Immature natural killer cell (primary cell): ENCODE results near the gene APOH. TPM values are rescaled to one million over a fixed set of nuclear protein-coding genes. Genes with fewer than 3 reads are reported as not detected.

Experiments used
- DNase-seq, 3 donors: peaks; one replicate each; pipeline ENCODE4 v3.0.0; 2022; ENCODE audit warnings: mixed read lengths in 1 of 3
- H3K27ac Mint-ChIP-seq, 6 donors: one replicate each; pipeline ENCODE4 v1.8.0; 2020; ENCODE audit warnings: mixed read lengths in 6 of 6, mild to moderate bottlenecking in 5 of 6, inconsistent platforms in 4 of 6, moderate library complexity in 3 of 6
- H3K27me3 Mint-ChIP-seq, 3 donors: one replicate each; pipeline ENCODE4 v1.8.0; 2020 to 2021; ENCODE audit warnings: low read depth in 3 of 3, mild to moderate bottlenecking in 3 of 3, mixed read lengths in 3 of 3, moderate library complexity in 3 of 3, inconsistent platforms in 1 of 3
- H3K36me3 Mint-ChIP-seq, 3 donors: one replicate each; pipeline ENCODE4 v1.8.0; 2020; ENCODE audit warnings: mixed read lengths in 3 of 3, inconsistent platforms in 2 of 3, mild to moderate bottlenecking in 2 of 3
- H3K4me1 Mint-ChIP-seq, 2 donors: one replicate each; pipeline ENCODE4 v1.8.0; 2020; ENCODE audit warnings: inconsistent platforms in 2 of 2, mild to moderate bottlenecking in 2 of 2, mixed read lengths in 2 of 2, moderate library complexity in 1 of 2
- H3K4me3 Mint-ChIP-seq, 5 donors: one replicate each; pipeline ENCODE4 v1.8.0; 2020; ENCODE audit warnings: mild to moderate bottlenecking in 5 of 5, mixed read lengths in 5 of 5, inconsistent platforms in 3 of 5, moderate library complexity in 3 of 5
- H3K9me3 Mint-ChIP-seq, 6 donors: one replicate each; pipeline ENCODE4 v1.8.0; 2020; ENCODE audit warnings: mild to moderate bottlenecking in 6 of 6, mixed read lengths in 6 of 6, inconsistent platforms in 4 of 6, moderate library complexity in 3 of 6
- polyA plus RNA-seq, 3 donors: library from polyadenylated mRNA; unstranded; fragments of 300-500 nt; fragmentation: Illumina TruSeq; gene quantifications; one replicate each; pipeline ENCODE4 v1.2.3, GENCODE V29; 2021

APOH gene
- polyA plus RNA-seq, 3 donors from 2014 or later = not detected

DNA sequence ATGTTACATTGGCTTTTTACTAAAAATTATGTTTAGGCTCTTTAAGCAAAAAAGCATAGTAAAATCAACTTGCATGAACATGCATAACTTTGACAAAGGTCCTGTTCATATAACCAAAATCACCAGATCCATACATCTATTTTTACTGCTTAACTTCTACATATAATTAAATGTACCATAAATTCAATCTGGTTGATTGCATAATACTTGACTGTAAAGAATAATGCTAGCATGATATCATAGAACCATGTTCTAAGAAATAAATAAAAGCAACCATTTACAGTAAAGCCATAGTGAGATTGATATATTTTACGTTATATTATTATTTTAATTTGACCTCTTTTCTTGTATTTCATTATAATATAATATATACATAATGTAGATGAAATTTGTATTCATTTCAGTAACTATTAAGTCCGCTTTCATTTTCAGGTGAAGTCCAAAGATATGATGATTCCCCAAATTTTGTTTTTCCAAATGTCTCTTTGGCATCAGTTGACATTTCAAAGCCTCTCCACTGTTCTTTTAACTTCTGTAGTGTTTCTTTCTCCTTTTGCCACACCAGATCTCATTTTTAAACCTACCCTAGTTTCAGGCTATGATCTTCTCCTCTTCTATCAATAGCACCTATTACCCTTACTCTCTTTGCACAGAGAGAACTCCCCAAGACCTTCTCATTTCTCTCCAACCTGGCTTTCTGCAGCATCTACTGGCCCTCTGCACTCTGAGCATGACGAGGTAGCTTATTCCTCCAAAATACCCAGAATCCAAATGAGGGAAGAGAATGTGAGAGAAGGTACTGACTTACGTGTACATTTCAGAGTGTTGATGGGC lies 1.8 kb downstream of the APOH start:
- no peaks in the 10 kb centered on the region for H3K36me3 Mint-ChIP-seq
- H3K4me1 Mint-ChIP-seq = no peaks in the 10 kb centered on the region
- no peak overlapping the region for H3K27ac Mint-ChIP-seq
- peaks cover 0 to 15% (median 6%) of the 10 kb centered on the region in 3 donors for H3K27me3 Mint-ChIP-seq
- peaks cover 0 to 1% (median 0%) of the 10 kb centered on the region in 6 donors for H3K9me3 Mint-ChIP-seq
- no peak overlapping the region for H3K4me3 Mint-ChIP-seq
- DNase-seq = no peak

DNA sequence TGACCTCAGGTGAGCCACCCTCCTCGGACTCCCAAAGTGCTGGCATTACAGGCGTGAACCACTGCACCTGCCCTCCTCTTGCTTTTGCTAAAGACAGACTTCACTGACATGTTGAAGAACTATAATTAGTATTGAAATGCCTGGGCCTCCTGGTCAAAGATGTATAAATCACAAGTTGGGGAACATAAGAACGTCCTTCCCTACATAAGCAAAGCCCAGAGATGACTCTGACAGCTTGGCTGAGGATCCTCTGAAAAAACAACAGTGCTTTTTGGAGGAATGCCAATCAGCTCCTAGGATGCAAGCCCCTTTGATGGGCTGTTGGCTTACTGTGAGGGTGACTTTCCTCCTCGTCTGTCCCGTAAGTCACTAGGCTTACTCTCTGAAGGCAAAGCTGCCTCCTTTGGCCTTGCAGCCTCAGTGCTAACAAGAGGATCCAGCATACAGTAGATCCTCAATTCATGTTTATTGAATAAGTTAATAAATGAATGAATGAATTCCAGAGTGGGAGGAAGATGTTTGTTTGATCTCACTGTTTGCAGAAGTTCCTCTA lies 6.3 kb downstream of the APOH start:
- Mint-ChIP-seq H3K27me3 (peaks cover 0 to 13% (median 12%) of the 10 kb centered on the region in 3 donors), H3K9me3 (no peaks in the 10 kb centered on the region), H3K4me1 (no peaks in the 10 kb centered on the region), H3K4me3 (no peak overlapping the region), H3K27ac (no peak overlapping the region), H3K36me3 (no peaks in the 10 kb centered on the region)
- no peak for DNase-seq

DNA sequence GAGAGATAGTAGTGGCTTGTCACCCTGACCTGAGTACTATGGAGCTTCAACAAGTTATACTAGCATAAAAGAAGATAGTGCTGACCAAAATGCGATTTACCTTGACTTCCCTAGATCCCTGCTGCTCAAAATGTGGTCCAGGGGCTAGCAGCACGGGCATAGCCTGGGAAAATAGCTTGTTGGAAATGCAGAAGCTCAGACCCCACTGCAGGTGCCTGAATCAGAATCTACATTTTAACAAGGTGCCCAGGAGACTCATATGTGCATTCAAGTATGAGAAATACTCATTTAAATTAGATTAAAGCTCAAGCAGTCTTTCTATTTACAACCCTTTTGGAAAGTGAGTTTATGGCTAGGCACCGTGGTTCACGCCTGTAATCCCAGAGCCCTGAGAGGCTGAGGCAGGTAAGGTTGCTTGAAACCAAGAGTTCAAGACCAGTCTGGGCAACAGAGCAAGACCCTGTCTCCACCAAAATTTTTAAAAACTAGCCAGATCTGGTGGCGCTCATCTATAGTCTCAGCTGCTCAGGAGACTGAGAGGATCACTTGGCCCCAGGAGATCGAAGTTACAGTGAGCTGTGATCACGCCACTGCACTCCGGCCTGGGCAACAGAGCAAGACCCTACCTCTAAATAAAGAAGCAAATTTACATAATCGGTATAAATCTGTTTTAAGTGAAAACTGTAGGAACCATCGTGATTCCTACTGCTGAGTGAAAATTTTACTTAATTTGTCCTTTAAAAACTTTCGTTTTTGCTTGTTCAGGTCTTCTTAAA lies 7.3 kb downstream of the APOH start:
- no peak overlapping the region for H3K27ac Mint-ChIP-seq
- H3K27me3 Mint-ChIP-seq = peaks cover 0 to 13% (median 12%) of the 10 kb centered on the region in 3 donors
- H3K4me1 Mint-ChIP-seq = no peaks in the 10 kb centered on the region
- no peak overlapping the region for H3K4me3 Mint-ChIP-seq
- no peak for DNase-seq
- no peaks in the 10 kb centered on the region for H3K36me3 Mint-ChIP-seq
- no peaks in the 10 kb centered on the region for H3K9me3 Mint-ChIP-seq

DNA sequence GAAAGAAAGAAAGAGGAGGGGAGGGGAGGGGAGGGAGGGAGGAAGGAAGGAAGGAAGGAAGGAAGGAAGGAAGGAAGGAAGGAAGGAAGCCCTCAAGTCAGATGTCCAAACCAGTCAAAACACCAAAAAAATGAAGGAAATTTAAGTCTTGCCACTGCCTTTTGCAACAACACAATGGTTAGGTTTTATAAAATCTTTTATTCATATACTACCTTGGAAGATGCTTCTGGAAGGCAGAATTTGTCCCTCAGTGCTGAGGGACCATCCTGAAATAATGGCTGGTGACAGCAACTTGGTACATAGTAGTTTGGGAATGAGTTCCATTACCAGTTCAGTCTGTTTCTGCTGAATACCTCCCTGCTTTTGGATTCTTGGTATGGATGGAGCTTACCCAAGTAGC lies 7.9 kb downstream of the APOH start:
- no peak for DNase-seq
- Mint-ChIP-seq H3K27ac (no peak overlapping the region), H3K4me3 (no peak overlapping the region), H3K4me1 (no peaks in the 10 kb centered on the region), H3K36me3 (no peaks in the 10 kb centered on the region), H3K9me3 (no peaks in the 10 kb centered on the region), H3K27me3 (peaks cover 0 to 13% (median 12%) of the 10 kb centered on the region in 3 donors)

DNA sequence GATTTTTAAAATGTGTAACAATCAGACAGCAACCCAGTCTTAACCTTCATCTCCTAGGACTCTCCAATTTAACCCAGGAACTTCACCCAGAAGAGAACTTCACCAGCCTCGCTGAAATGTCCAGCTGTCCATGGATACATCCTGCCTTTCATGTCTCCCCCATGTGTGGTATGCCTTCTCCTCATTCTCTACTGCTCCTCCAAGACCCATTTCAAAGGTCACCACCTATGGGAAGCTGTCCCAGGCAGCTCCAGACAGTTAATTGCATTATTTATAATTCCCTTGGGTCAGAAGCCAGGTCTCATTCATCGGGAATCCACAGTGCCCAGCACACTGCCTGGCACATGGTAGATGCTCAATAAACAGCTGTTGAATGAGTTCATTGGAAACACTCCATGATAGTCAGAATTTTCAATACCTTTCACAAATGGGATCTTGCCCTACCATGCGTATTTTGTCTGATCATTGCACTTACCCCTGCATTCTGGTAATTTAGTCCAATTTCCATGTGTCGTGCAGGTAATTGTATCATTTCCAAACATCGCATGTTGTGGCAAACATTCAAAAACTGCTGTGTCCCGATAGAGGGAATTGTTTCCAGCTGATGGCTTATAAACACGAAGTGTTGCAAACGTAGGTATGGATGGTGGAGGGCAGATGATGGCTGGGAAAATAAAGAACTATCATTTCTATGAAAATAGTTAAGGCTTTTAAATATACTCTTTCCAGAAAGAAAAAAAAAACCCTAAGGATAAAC lies 9.0 kb downstream of the APOH start:
- Mint-ChIP-seq H3K27me3 (peaks cover 0 to 13% (median 11%) of the 10 kb centered on the region in 3 donors), H3K4me1 (no peaks in the 10 kb centered on the region)

DNA sequence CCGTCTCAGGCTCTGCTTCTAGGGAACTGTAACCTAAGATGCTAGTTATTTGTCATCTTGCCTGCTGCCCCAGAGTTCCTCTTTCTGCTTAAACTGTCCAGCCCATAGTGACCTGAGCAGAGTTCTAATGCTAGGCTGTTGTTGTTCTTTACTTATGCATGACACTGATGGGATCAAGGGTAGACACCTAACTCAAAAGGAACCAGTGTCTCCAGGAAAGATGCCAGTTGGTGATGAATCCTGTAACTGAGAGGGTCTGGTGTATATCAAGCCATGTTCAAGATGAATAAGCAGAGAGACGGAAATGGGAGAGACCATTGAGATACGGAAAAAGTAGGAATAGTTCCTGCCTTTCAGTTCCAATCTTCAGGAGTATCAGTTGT lies 13.7 kb downstream of the APOH start:
- Mint-ChIP-seq H3K9me3 (no peaks in the 10 kb centered on the region), H3K36me3 (no peaks in the 10 kb centered on the region), H3K27me3 (peaks cover 2 to 6% (median 4%) of the 10 kb centered on the region in 3 donors), H3K4me3 (no peak overlapping the region), H3K4me1 (no peaks in the 10 kb centered on the region), H3K27ac (no peak overlapping the region)
- no peak for DNase-seq

More for the DNA sequence above, 9.0 kb downstream of the APOH start:
- Mint-ChIP-seq H3K9me3 (no peaks in the 10 kb centered on the region), H3K4me3 (no peak overlapping the region), H3K36me3 (no peaks in the 10 kb centered on the region), H3K27ac (no peak overlapping the region)
- no peak for DNase-seq

DNA sequence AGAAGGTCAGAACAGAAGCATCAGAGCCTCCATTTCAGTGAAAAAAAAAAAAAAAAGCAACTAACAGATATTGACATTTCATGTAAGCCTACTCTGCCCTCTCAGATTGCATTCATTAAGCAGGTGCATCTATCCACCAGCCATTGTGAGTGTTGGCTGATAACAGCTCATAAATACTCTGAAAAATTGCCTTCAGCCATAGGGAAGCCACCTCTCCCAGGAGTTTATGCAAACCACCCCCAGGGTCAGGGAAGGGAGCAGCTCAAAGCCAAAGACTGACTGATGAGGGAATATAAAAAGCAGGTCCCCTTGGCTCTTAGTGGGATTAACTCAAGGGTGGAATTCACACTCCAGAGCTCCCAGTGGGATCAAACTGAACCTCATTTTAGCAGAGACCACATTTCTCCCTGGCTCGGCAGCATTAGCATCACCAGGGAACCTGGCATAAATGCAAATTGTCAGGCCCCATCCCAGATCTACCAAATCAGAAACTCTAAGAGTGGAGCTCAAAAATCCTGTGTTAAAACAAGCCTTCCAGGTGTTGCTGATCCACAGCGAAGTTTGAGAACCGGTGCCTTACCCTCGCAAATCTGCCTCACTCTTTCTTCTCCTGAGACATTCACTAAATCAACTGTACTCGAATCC lies 14.2 kb downstream of the APOH start:
- Mint-ChIP-seq H3K27me3 (peaks cover 2 to 10% (median 5%) of the 10 kb centered on the region in 3 donors), H3K36me3 (no peaks in the 10 kb centered on the region), H3K4me3 (no peak overlapping the region)

DNA sequence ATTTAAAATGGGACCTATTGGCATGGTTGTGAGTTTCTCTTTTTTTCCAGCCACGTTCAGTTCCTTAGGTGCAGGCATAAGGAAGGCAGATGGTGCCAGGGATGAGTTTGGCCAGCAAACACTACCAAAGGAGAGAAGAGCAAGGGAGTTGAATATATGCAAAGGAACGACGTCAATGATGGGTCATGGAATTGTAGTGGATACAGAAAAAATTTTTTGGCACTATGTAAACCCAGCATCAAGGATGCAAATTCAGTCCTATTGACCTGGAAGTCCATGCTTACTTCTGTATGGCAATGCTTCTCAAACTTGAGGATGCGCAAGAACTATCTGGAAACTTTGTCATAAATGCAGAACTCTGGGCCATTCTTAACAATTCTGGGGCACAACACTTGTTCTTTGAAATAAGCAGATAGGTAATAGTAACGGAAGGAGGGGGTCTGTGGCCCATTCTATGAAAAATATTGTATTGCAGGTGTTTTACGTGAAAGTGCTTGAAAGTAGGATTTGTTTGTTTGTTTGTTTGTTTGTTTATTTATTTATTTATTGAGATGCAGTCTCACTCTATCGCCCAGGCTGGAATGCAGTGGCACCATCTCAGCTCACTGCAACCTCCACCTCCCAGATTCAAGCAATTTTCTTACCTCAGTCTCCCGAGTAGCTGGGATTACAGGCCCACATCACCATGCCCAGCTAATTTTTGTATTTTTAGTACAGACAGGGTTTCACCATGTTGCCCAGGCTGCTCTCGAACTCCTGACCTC lies 18.0 kb downstream of the APOH start:
- no peaks in the 10 kb centered on the region for H3K9me3 Mint-ChIP-seq
- H3K4me3 Mint-ChIP-seq = no peak overlapping the region
- H3K4me1 Mint-ChIP-seq = no peaks in the 10 kb centered on the region
- H3K27me3 Mint-ChIP-seq = peaks cover 2 to 10% (median 3%) of the 10 kb centered on the region in 3 donors
- H3K36me3 Mint-ChIP-seq = no peaks in the 10 kb centered on the region
- no peak overlapping the region for H3K27ac Mint-ChIP-seq
- DNase-seq = no peak

More for the DNA sequence above, 14.2 kb downstream of the APOH start:
- DNase-seq = no peak
- Mint-ChIP-seq H3K27ac (no peak overlapping the region), H3K4me1 (no peaks in the 10 kb centered on the region), H3K9me3 (no peaks in the 10 kb centered on the region)

DNA sequence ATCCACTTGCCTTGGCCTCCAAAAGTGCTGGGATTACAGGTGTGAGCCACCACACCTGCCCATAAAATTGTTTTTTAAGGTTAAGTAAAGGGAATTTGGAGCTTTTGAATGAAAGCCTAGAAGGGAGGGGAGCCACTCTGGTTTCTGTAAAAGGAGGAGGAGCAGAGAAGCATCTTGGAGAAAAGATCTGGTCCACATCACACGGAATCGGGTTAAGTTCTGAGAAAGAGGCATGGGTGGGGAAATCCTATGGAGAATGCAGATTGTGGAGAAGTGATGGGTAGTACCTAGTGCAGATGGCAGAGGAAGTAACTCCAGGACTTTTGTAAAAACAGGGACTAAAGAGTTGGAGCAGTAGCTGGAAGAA lies 19.0 kb downstream of the APOH start:
- no peaks in the 10 kb centered on the region for H3K36me3 Mint-ChIP-seq
- H3K9me3 Mint-ChIP-seq = no peaks in the 10 kb centered on the region
- peaks cover 2 to 10% (median 3%) of the 10 kb centered on the region in 3 donors for H3K27me3 Mint-ChIP-seq
- no peaks in the 10 kb centered on the region for H3K4me1 Mint-ChIP-seq
- H3K27ac Mint-ChIP-seq = no peak overlapping the region
- no peak for DNase-seq
- no peak overlapping the region for H3K4me3 Mint-ChIP-seq

DNA sequence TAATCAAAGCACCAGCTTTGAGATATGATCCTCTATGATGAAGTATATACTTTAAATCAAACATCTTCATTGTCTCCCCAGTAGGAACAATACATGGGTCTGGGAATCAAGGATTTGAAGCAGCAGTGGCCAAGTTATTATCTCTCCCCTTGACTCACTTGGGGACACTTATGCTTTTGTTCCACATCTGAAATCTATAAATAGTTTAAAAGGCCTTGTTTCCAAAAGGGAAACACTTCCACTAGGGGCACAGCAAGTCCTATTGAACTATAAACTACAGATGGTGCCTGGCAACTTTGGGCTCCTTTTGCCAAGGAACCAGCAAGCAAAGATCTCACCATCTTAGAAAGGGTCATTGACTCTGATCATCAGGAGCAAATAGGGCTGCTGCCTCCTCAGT lies 21.3 kb downstream of the APOH start:
- peaks cover 2 to 6% (median 3%) of the 10 kb centered on the region in 3 donors for H3K27me3 Mint-ChIP-seq
- DNase-seq = no peak
- no peak overlapping the region for H3K27ac Mint-ChIP-seq
- no peaks in the 10 kb centered on the region for H3K36me3 Mint-ChIP-seq
- no peaks in the 10 kb centered on the region for H3K9me3 Mint-ChIP-seq
- no peaks in the 10 kb centered on the region for H3K4me1 Mint-ChIP-seq
- H3K4me3 Mint-ChIP-seq = no peak overlapping the region

DNA sequence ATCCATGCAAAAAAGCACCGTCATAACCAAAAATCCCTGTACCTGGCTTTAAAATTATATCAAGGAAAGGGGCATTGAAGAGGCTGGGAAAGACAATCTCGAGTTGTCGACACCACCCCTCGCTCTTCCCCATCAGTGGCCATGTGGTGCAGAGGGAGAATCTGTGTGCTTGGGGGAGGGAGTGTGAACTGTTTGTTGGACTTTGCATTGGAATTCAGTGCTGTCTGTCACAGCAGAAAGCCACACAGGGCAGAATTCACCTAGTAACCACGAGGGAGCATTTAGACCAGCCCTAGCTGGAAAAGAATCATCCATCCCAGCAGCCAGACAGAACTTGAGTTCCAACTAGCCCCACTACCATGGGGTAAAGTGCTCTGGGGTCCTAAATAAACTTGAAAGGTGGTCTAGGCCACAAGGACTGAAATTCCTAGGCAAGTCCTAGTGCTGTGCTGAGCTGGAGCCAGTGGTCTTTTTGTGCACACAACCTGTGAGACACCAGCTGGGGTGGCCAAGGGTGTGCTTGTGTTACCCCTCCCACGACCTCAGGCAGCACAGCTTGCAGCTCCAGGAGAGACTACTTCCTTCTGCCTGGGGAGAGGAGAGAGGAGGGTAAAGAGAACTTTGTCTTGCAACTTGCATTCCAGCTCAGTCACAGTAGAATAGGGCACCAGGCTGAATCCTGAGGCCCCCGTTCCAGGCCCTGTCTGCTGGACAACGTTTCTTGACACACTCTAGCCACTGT lies 25.8 kb downstream of the APOH start:
- Mint-ChIP-seq H3K4me1 (no peaks in the 10 kb centered on the region), H3K9me3 (no peaks in the 10 kb centered on the region), H3K27me3 (peaks cover 0 to 1% (median 0%) of the 10 kb centered on the region in 3 donors), H3K36me3 (no peaks in the 10 kb centered on the region), H3K4me3 (no peak overlapping the region), H3K27ac (no peak overlapping the region)
- no peak for DNase-seq

DNA sequence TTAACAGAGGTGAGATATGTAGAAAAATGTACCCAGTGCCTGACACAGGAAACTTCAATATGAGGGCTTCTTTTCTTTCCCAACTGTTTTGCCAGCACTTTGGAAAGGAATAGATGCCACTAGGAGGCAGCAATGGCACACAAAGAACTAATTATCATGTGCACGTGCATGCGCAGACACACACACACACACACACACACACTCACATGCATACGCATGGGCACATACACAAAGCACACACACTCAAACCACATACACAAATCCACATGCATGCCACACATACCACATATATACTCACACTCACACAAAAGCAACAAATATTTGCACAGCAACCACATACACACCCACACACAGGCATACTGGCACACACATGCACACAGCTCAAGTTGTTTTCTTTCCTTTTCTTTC lies 28.5 kb downstream of the APOH start:
- Mint-ChIP-seq H3K27me3 (peaks cover 0 to 1% (median 0%) of the 10 kb centered on the region in 3 donors), H3K4me1 (no peaks in the 10 kb centered on the region), H3K9me3 (no peaks in the 10 kb centered on the region), H3K4me3 (no peak overlapping the region), H3K36me3 (no peaks in the 10 kb centered on the region), H3K27ac (peak overlapping the region in 1 of 6 donors; percentile 37)
- peak in 2 of 3 donors; percentile 16 to 19 for DNase-seq
